VCaP (cell line): ENCODE measurements around the gene TFAP2B.

ENCODE experiments used
- H3K27ac ChIP-seq: fragments of 450-650 bp; 2 replicates; pipeline ENCODE4 v1.5.1; 2017
- CTCF ChIP-seq: fragments of 450-650 bp; conservative IDR thresholded peaks from 2 replicates; pipeline ENCODE4 v1.5.1; 2017; ENCODE audit warnings: mild to moderate bottlenecking, moderate library complexity

The TFAP2B gene

GRCh38 chr6:50832912-50833311, 14.2 kb downstream of the TFAP2B start:
- no peak for TF ChIP-seq CTCF

GRCh38 chr6:50834929-50835410, 16.3 kb downstream of the TFAP2B start:
- H3K27ac ChIP-seq = no peak overlapping the region
- TF ChIP-seq CTCF = no peak

More at GRCh38 chr6:50832912-50833311, 14.2 kb downstream of the TFAP2B start:
- no peak overlapping the region for H3K27ac ChIP-seq

- H3K27ac ChIP-seq = no peak overlapping the region
- TF ChIP-seq CTCF = no peak
These were observed 17.6 kb downstream of the TFAP2B start for GRCh38 chr6:50836231-50836630.

GRCh38 chr6:50837589-50838445, 19.1 kb downstream of the TFAP2B start:
- no peak overlapping the region for H3K27ac ChIP-seq
- no peak for TF ChIP-seq CTCF

- TF ChIP-seq CTCF = no peak
- no peak overlapping the region for H3K27ac ChIP-seq
These were observed 21.6 kb downstream of the TFAP2B start for GRCh38 chr6:50840112-50840810.

- no peak for TF ChIP-seq CTCF
- H3K27ac ChIP-seq = no peak overlapping the region
These were observed 22.1 kb downstream of the TFAP2B start for GRCh38 chr6:50840811-50841192.

- no peak overlapping the region for H3K27ac ChIP-seq
- no peak for TF ChIP-seq CTCF
These were observed 23.8 kb downstream of the TFAP2B start for GRCh38 chr6:50842446-50842845.
